ENCODE results near the gene SPACDR.

The SPACDR gene

GRCh38 chr7:100484673-100485045 is 20.6 kb upstream of the SPACDR start:
- no peak for DNase-seq

GRCh38 chr7:100483722-100484672 is 19.9 kb upstream of the SPACDR start, which contains the start of gene NYAP1:
TSS of gene NYAP1 (plus strand) at chr7:100483927. CDS start at chr7:100485312, 1,385 bp downstream.
- peak in 1 of 2 donors; percentile 34 for DNase-seq

- peak; percentile 39 for DNase-seq
Measured at GRCh38 chr7:100483090-100483721, 19.1 kb upstream of the SPACDR start.

GRCh38 chr7:100482728-100483089 is 18.6 kb upstream of the SPACDR start:
- no peak for DNase-seq

- no peak for DNase-seq
Measured at GRCh38 chr7:100481466-100481865, 17.4 kb upstream of the SPACDR start.

- DNase-seq = peak; percentile 87 to 97
Measured at GRCh38 chr7:100478958-100479660, 15.0 kb upstream of the SPACDR start, which contains the start of gene TSC22D4. TSS of gene TSC22D4 (minus strand) at chr7:100479214. CDS start at chr7:100478038, 1,176 bp downstream.

GRCh38 chr7:100477871-100478267 is 13.8 kb upstream of the SPACDR start:
- no peak for DNase-seq

- no peak for DNase-seq
Measured at GRCh38 chr7:100476903-100477870, 13.1 kb upstream of the SPACDR start.

- peak in 1 of 2 donors; percentile 18 for DNase-seq
Measured at GRCh38 chr7:100476101-100476780, 12.2 kb upstream of the SPACDR start.

GRCh38 chr7:100475549-100475948 is 11.5 kb upstream of the SPACDR start:
- no peak for DNase-seq

- no peak for DNase-seq
Measured at GRCh38 chr7:100472854-100473499, 8.9 kb upstream of the SPACDR start.

GRCh38 chr7:100472121-100472851 is 8.2 kb upstream of the SPACDR start:
- no peak for DNase-seq

GRCh38 chr7:100471021-100471420 is 7.0 kb upstream of the SPACDR start:
- DNase-seq = no peak

GRCh38 chr7:100469227-100470044 is 5.4 kb upstream of the SPACDR start:
- DNase-seq = peak; percentile 61 to 67

GRCh38 chr7:100467638-100468373 is 3.7 kb upstream of the SPACDR start:
- no peak for DNase-seq

GRCh38 chr7:100466653-100467605 is 2.9 kb upstream of the SPACDR start:
- no peak for DNase-seq

GRCh38 chr7:100465702-100466311 is 1.7 kb upstream of the SPACDR start:
- DNase-seq = peak in 1 of 2 donors; percentile 18
